ELR (cell line): ENCODE results near the gene CCL26.

Experiments
- DNase-seq: peaks from one replicate; pipeline ENCODE4 v3.0.0-alpha.2; 2015; ENCODE audit warnings: low read depth

The CCL26 gene, protein sequence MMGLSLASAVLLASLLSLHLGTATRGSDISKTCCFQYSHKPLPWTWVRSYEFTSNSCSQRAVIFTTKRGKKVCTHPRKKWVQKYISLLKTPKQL

GRCh38 chr7:75772081-75773077 lies at the start of gene CCL26:
CCL26 (minus strand) TSS chr7:75772211; CDS start chr7:75772176, 35 bp downstream.
- peak; percentile 81 for DNase-seq

DNA sequence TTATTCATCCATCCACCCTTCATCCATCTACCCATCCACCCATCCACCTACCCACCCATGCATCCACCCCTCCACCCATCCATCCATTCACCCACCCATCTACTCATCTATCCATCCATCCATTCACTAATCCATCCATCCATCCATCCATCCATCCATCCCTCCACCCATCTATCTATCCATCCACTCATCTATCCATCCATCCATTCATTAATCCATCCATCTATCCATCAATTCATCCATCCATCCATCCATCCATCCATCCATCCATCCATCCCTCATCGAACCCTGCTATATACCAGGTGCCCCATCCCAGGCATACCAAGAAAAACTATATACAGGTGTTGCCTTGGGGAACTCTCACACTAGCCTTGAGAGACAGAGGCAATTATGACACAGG lies 48.7 kb upstream of the CCL26 start:
- DNase-seq, result no peak

- DNase-seq, result no peak
Observed at GRCh38 chr7:75819711-75820110, 47.7 kb upstream of the CCL26 start.

- DNase-seq, result no peak
Observed at GRCh38 chr7:75818472-75818871, 46.5 kb upstream of the CCL26 start.

DNA sequence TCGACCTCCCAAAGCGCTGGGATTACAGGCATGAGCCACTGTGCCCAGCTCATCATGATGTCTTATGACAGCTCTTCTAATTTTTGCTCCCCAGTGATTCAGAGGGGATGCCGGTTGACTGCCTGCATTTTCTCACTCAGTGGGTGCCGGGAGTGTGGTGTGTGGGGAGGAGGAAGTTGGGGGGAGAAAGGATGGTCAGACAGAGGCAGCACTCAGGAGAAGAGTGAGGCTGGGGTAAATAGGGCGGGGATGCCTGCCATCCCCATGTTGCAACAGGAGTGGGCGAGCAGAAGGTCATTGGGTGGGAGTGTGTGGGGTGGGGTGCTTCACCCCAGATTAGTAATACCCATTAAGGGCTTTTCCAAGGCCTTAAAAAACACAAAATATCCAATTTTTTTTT lies 45.1 kb upstream of the CCL26 start:
- no peak for DNase-seq

- no peak for DNase-seq
Observed at GRCh38 chr7:75815418-75816064, 43.5 kb upstream of the CCL26 start.

GRCh38 chr7:75814407-75814947 lies 42.5 kb upstream of the CCL26 start:
- peak; percentile 83 for DNase-seq

GRCh38 chr7:75813781-75814236 lies 41.8 kb upstream of the CCL26 start, which contains the start of gene CCL24:
CCL24 (minus strand) TSS chr7:75813806; CDS start chr7:75813715, 91 bp downstream.
- no peak for DNase-seq

DNA sequence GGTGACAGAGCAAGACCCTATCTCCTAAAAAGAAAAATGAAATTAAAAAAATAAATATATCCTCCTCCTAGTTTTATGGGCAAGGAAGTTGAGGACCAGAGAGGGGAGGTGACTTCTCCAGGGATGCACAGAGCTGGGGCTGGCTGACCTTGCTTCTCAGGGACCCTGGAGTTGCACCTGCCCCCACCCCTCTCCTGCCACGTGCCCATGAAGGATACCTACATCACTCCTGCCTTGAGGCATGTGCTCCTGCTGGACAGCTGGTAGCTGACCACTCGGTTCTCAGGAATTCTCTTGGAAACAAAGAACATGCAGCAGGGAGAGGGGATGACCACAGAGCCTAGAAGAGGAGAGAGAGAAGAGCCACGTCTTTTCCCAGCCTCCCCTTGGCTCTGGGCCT lies 41.1 kb upstream of the CCL26 start:
- DNase-seq, result peak; percentile 34

DNA sequence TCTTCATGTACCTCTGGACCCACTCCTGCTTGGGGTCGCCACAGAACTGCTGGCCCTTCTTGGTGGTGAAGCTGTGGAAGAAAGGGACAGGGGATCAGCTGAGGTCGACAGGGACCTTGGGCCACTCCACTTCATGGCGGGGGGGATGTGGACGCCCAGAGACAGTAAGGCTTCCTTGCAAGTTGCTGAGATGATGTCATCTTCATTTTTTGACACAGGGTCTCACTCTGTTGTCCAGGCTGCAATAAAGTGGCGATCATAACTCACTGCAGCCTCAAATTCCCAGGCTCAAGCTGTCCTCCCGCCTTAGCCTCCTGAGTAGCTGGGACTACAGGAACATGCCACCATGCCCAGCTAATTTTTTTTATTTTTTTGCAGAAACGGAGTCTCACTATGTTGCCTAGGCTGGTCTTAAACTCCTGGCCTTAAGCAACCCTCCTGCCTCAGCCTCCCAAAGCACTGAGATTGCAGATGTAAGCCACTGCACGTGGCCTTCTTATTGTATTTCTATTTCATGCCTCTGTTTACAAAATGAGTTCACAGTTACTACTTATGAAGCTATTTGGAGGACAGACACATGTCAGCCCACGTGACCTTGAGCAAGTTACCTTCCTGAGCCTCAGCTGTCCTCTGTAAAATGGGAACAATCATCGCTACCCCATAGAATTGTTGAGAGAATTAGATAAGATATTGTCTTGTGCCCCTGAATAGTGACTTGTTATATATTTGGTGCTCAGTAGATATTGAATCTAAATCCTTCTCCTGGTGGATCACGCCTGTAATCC lies 40.1 kb upstream of the CCL26 start:
- no peak for DNase-seq

DNA sequence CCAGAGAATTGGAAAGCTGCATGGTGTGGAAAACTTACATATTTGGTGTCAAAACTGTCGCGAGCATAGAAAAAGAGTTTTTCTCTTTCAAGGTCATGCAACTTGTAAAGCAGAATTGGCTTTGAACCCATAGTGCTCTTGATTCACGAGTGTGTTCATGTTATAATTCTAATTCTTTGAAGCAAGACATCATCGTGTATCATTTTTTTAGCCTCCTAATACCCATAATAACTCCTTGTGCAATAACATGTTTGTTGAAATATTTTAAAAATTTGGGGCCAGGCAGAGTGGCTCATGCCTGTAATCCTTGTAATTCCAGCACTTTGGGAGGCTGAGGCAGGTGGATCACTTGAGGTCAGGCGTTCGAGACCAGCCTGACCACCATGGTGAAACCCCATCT lies 37.4 kb upstream of the CCL26 start:
- DNase-seq, result no peak

DNA sequence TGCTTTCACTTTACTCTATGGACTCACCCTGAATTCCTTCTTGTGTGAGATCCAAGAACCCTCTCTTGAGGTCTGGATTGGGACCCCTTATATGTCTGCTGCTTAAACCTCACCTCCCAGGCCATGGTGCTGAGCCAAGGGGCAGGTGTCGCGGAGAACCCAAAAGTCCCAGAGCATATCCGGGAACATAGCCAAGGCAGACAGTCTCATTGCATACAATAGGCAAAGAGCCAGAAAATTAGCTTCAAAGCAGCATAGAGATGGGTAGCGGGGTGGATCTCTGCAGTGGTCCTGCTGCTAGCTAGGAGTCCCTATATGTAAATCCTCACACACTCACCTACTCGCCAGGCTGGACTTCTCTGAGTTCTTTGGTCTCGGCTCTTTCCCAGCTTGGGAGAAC lies 36.1 kb upstream of the CCL26 start:
- DNase-seq, result no peak

GRCh38 chr7:75807452-75807851 lies 35.4 kb upstream of the CCL26 start:
- DNase-seq, result no peak

- no peak for DNase-seq
Observed at GRCh38 chr7:75806560-75807307, 34.7 kb upstream of the CCL26 start.

GRCh38 chr7:75804705-75805104 lies 32.7 kb upstream of the CCL26 start:
- no peak for DNase-seq

DNA sequence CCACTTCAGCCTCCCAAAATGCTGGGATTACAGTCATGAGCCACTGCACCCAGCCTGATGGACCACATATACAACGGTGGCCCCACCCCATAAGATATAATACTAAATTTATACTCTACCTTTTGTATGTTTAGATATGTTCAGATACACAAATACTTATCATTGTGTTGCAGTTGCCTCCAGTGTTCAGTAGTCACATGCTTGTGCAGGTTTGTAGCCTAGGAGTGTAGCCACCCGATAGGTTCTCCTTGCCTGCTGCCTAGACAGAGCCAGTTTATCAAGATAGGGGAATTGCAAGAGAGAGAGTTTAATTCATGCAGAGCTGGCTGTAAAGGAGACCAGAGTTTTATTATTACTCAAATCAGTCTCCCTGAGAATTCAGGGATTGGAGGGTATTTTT lies 32.0 kb upstream of the CCL26 start:
- no peak for DNase-seq

- DNase-seq, result no peak
Observed at GRCh38 chr7:75802552-75802821, 30.5 kb upstream of the CCL26 start.

- DNase-seq, result no peak
Observed at GRCh38 chr7:75798770-75799169, 26.8 kb upstream of the CCL26 start.

GRCh38 chr7:75796420-75796819 lies 24.4 kb upstream of the CCL26 start:
- DNase-seq, result no peak

DNA sequence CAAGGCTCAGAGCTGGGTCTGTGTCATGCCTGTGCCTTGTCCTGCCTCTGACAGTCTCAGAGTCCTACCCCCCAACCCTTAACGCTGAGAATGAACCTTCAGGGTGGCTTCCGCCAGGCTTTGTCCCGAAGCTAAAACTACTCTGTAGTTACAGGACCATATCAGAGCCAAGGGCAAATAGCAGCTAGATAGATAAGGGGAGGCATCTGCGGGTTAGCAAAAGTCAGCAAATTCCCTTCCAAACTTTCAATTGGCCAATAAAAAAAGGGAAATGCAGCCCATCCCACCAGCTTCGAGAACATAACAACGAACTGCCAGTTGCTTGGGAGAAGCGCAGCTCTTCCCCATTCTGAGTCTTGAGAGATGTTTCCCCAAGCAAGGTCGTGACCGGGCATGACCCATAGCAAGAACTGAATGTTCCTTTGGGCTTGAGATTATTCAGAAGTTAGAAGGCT lies 23.8 kb upstream of the CCL26 start:
- no peak for DNase-seq

- no peak for DNase-seq
Observed at GRCh38 chr7:75793676-75794075, 21.7 kb upstream of the CCL26 start.
